Stimulated activated CD4-positive, alpha-beta T cell treated with anti-CD3 and anti-CD28 coated beads, TNF-alpha, amount 100 ng/mL, for 1 hour (primary cell): ENCODE results near the gene PAN3.

Experiments
- DNase-seq, 3 donors: peaks; one replicate each; pipeline ENCODE4 v3.0.0-alpha.2; 2020; ENCODE audit warnings: low read depth in 3 of 3, low spot score in 1 of 3

PAN3 gene

GRCh38 chr13:28219408-28220099 lies 81.2 kb downstream of the PAN3 start:
- no peak for DNase-seq

GRCh38 chr13:28220166-28220565 lies 81.8 kb downstream of the PAN3 start:
- DNase-seq = no peak

GRCh38 chr13:28229522-28230411 lies 91.4 kb downstream of the PAN3 start:
- no peak for DNase-seq

- no peak for DNase-seq
Measured at GRCh38 chr13:28231642-28232041, 93.3 kb downstream of the PAN3 start.

GRCh38 chr13:28237944-28238343 lies 99.6 kb downstream of the PAN3 start:
- no peak for DNase-seq

GRCh38 chr13:28239374-28239773 lies 101.0 kb downstream of the PAN3 start:
- DNase-seq = no peak

GRCh38 chr13:28245465-28245864 lies 107.1 kb downstream of the PAN3 start:
- no peak for DNase-seq

- no peak for DNase-seq
Measured at GRCh38 chr13:28246891-28247290, 108.5 kb downstream of the PAN3 start.

GRCh38 chr13:28248080-28248479 lies 109.7 kb downstream of the PAN3 start:
- DNase-seq = no peak

- DNase-seq = no peak
Measured at GRCh38 chr13:28250542-28250941, 112.2 kb downstream of the PAN3 start.

GRCh38 chr13:28251466-28251865 lies 113.1 kb downstream of the PAN3 start:
- DNase-seq = no peak

GRCh38 chr13:28252547-28252946 lies 114.2 kb downstream of the PAN3 start:
- no peak for DNase-seq

GRCh38 chr13:28257305-28257704 lies 119.0 kb downstream of the PAN3 start:
- DNase-seq = no peak

- DNase-seq = no peak
Measured at GRCh38 chr13:28258417-28258816, 120.1 kb downstream of the PAN3 start.

- no peak for DNase-seq
Measured at GRCh38 chr13:28267497-28267896, 129.2 kb downstream of the PAN3 start.

- no peak for DNase-seq
Measured at GRCh38 chr13:28268800-28269223, 130.5 kb downstream of the PAN3 start.

GRCh38 chr13:28271056-28271840 lies 132.9 kb downstream of the PAN3 start:
- no peak for DNase-seq

- no peak for DNase-seq
Measured at GRCh38 chr13:28273919-28274318, 135.6 kb downstream of the PAN3 start.

- no peak for DNase-seq
Measured at GRCh38 chr13:28282451-28282850, 144.1 kb downstream of the PAN3 start.

GRCh38 chr13:28283600-28283999 lies 145.3 kb downstream of the PAN3 start:
- no peak for DNase-seq

GRCh38 chr13:28286263-28286662 lies 147.9 kb downstream of the PAN3 start:
- DNase-seq = no peak

GRCh38 chr13:28297341-28297740 lies 159.0 kb downstream of the PAN3 start:
- DNase-seq = no peak
